Hepatocyte (in vitro differentiated cells): ENCODE measurements around the gene CBX4.

ENCODE experiments used
- EZH2 ChIP-seq: fragments of 200-600 bp; sonication (generic); IDR thresholded peaks from 2 replicates; pipeline ENCODE4 v1.6.1; 2016; ENCODE audit warnings: antibody characterized with exemption, mild to moderate bottlenecking, borderline replicate concordance
- EZH2phosphoT487 ChIP-seq: fragments of 200-600 bp; sonication (generic); IDR thresholded peaks from one replicate; pipeline ENCODE4 v1.6.1; 2018; ENCODE audit warnings: antibody characterized with exemption, mild to moderate bottlenecking, low read depth, moderate library complexity; ENCODE audit not compliant: unreplicated experiment, severe bottlenecking
- TF ChIP-seq, protein P1 (sequence below): fragments of 200-600 bp; sonication (generic); IDR thresholded peaks from 2 replicates; pipeline ENCODE4 v1.5.1; 2016; ENCODE audit warnings: antibody characterized with exemption, mild to moderate bottlenecking; ENCODE audit not compliant: poor library complexity

DNA sequence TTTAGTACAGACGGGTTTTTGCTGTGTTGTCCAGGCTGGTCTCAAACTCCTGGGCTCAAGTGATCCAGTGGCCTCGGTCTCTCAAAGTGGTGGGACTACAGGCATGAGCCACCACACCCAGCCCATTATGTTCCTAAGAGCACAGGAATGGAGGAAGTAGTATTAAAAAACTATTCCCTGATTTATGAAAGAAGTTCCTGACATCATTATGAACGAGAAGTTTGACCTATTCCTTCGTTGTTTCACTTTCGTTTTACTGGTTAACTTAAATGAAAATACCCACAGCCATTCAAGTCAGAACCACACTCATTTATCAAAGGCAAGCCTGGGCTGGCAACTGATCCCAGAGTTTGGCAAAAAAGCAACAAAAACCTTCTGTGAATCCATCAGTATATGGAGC, 13.5 kb upstream of the CBX4 start:
- TF ChIP-seq, protein P1, sequence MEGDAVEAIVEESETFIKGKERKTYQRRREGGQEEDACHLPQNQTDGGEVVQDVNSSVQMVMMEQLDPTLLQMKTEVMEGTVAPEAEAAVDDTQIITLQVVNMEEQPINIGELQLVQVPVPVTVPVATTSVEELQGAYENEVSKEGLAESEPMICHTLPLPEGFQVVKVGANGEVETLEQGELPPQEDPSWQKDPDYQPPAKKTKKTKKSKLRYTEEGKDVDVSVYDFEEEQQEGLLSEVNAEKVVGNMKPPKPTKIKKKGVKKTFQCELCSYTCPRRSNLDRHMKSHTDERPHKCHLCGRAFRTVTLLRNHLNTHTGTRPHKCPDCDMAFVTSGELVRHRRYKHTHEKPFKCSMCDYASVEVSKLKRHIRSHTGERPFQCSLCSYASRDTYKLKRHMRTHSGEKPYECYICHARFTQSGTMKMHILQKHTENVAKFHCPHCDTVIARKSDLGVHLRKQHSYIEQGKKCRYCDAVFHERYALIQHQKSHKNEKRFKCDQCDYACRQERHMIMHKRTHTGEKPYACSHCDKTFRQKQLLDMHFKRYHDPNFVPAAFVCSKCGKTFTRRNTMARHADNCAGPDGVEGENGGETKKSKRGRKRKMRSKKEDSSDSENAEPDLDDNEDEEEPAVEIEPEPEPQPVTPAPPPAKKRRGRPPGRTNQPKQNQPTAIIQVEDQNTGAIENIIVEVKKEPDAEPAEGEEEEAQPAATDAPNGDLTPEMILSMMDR, result no peak
- no peak for TF ChIP-seq EZH2
- no peak for TF ChIP-seq EZH2phosphoT487
